PC-9 (cell line): ENCODE results near the gene FN3KRP. TPM values are rescaled to one million over a fixed set of nuclear protein-coding genes. Genes with fewer than 3 reads are reported as not detected.

Source experiments
- BruUV-seq: library from RNA; stranded (reverse); fragments of 400-500 nt; replicated peaks from 2 replicates; lab custom pipeline; 2021; lab: Mats Ljungman, UMichigan
- CTCF ChIA-PET: fragments of 300-600 bp; sonication (Branson Sonifier 250); formaldehyde crosslinking; loops from one replicate; lab custom pipeline; 2022; ENCODE audit warnings: antibody characterized with exemption; lab: Charles Lee
- POLR2A ChIA-PET: fragments of 300-600 bp; sonication (Branson Sonifier 250); formaldehyde crosslinking; loops from one replicate; lab custom pipeline; 2022; ENCODE audit warnings: antibody characterized with exemption; ENCODE audit not compliant: unreplicated experiment; lab: Charles Lee
- DNase-seq, 2 experiments: peaks; one replicate each; pipeline versions ENCODE4 v3.0.0 to v3.0.0-alpha.2; 2015 to 2022; ENCODE audit warnings: mixed read lengths in 1 of 2
- H2AFZ ChIP-seq: fragments of 200-600 bp; sonication (generic); 2 replicates; pipeline ENCODE4 v1.8.1; 2017; ENCODE audit warnings: antibody characterized with exemption
- H3F3A ChIP-seq: fragments of 200-600 bp; sonication (generic); 2 replicates; pipeline ENCODE4 v1.8.1; 2017; ENCODE audit warnings: antibody characterized with exemption, mild to moderate bottlenecking, low read depth; ENCODE audit not compliant: insufficient read depth
- H3K27ac ChIP-seq: fragments of 200-600 bp; sonication (generic); 2 replicates; pipeline ENCODE4 v1.6.1; 2016; ENCODE audit warnings: mixed run types
- H3K27me3 ChIP-seq: fragments of 200-600 bp; sonication (generic); 2 replicates; pipeline ENCODE4 v1.6.1; 2016; ENCODE audit warnings: low read depth, mixed run types; ENCODE audit not compliant: insufficient read depth
- H3K36me3 ChIP-seq: fragments of 200-600 bp; sonication (generic); 2 replicates; pipeline ENCODE4 v1.6.1; 2016; ENCODE audit warnings: low read depth, mixed run types
- H3K4me1 ChIP-seq: fragments of 200-600 bp; sonication (generic); replicated peaks from 2 replicates; pipeline ENCODE4 v1.6.1; 2016; ENCODE audit warnings: mixed run types; ENCODE audit not compliant: insufficient read depth
- H3K4me2 ChIP-seq: fragments of 200-600 bp; sonication (generic); 2 replicates; pipeline ENCODE4 v1.6.1; 2017; ENCODE audit warnings: mixed run types
- H3K4me3 ChIP-seq: fragments of 200-600 bp; sonication (generic); 2 replicates; pipeline ENCODE4 v1.6.1; 2016; ENCODE audit warnings: mixed run types
- H3K79me2 ChIP-seq: fragments of 200-600 bp; sonication (generic); 2 replicates; pipeline ENCODE4 v1.6.1; 2017; ENCODE audit warnings: low read depth, mixed run types
- H3K9me2 ChIP-seq: fragments of 200-600 bp; sonication (generic); 2 replicates; pipeline ENCODE4 v1.8.1; 2017; ENCODE audit warnings: mild to moderate bottlenecking; ENCODE audit not compliant: insufficient read depth
- H3K9me3 ChIP-seq: fragments of 200-600 bp; sonication (generic); 2 replicates; pipeline ENCODE4 v1.8.1; 2016; ENCODE audit warnings: low read depth; ENCODE audit not compliant: insufficient read depth
- H4K20me1 ChIP-seq: fragments of 200-600 bp; sonication (generic); 2 replicates; pipeline ENCODE4 v1.8.1; 2017; ENCODE audit not compliant: insufficient read depth
- CTCF ChIP-seq: fragments of 200-600 bp; sonication (generic); conservative IDR thresholded peaks from 2 replicates; pipeline ENCODE4 v1.6.1; 2017; ENCODE audit warnings: mixed run types, antibody characterized with exemption, mild to moderate bottlenecking, moderate library complexity
- EZH2 ChIP-seq: fragments of 200-600 bp; sonication (generic); IDR thresholded peaks from 2 replicates; pipeline ENCODE4 v1.8.0; 2017; ENCODE audit warnings: antibody characterized with exemption, low read depth
- intact Hi-C: fragments of 100-400 bp; cut with micrococcal nuclease; formaldehyde crosslinking; loops from one replicate; pipeline ENCODE4 v1.10.0; 2022; ENCODE audit not compliant: unreplicated experiment
- total RNA-seq: library from RNA; stranded (reverse); gene quantifications from 2 replicates; pipeline ENCODE4 v1.2.3, GENCODE V29; 2021

FN3KRP gene
- total RNA-seq, 1 experiment from 2014 or later, result 28.8 TPM

GRCh38 chr17:82668024-82668630 lies 48.4 kb upstream of the FN3KRP start:
- Histone ChIP-seq H3K9me2 (no peaks in the 10 kb centered on the region), H3K4me2 (no peak overlapping the region), H2AFZ (no peak overlapping the region), H3K27me3 (no peaks in the 10 kb centered on the region), H3K9me3 (no peaks in the 10 kb centered on the region), H3K36me3 (no peaks in the 10 kb centered on the region), H3K79me2 (no peaks in the 10 kb centered on the region), H3K27ac (no peak overlapping the region), H3K4me3 (no peak overlapping the region), H3K4me1 (no peaks in the 10 kb centered on the region), H3F3A (no peaks in the 10 kb centered on the region), H4K20me1 (no peaks in the 10 kb centered on the region)
- intact Hi-C loops, result loop anchor here (2.0 kb wide), 1 partner anchor 99 kb away; no protein-coding TSS in a partner anchor
- TF ChIP-seq CTCF (no peak), EZH2 (no peak)
- DNase-seq, result no peak
- ChIA-PET CTCF (no interaction called here), POLR2A (no interaction called here)
- BruUV-seq, result no TSS peak

- CTCF ChIA-PET, result interaction anchor here (0.6 kb wide), 3 partner anchors 21 to 100 kb away, joined by 3 to 9 read pairs (median 5); no protein-coding TSS in a partner anchor
- POLR2A ChIA-PET, result interaction anchor here (0.6 kb wide), 1 partner anchor 28 kb away, joined by 7 read pairs; no protein-coding TSS in a partner anchor
- H3K9me3 ChIP-seq, result no peaks in the 10 kb centered on the region
- no peak overlapping the region for H2AFZ ChIP-seq
- no TSS peak for BruUV-seq
- DNase-seq, result peak in 1 of 2 experiments; percentile 60
- no peaks in the 10 kb centered on the region for H3F3A ChIP-seq
- H3K4me2 ChIP-seq, result peak overlapping the region; percentile 19; the same call in 1 of the 2 replicates
- no peak for TF ChIP-seq EZH2
- TF ChIP-seq CTCF, result peak; percentile 50
- H3K4me3 ChIP-seq, result no peak overlapping the region
- H4K20me1 ChIP-seq, result no peaks in the 10 kb centered on the region
- H3K36me3 ChIP-seq, result no peaks in the 10 kb centered on the region
- no peaks in the 10 kb centered on the region for H3K9me2 ChIP-seq
- H3K79me2 ChIP-seq, result no peaks in the 10 kb centered on the region
- intact Hi-C loops, result loop anchor here (2.0 kb wide), 1 partner anchor 98 kb away; no protein-coding TSS in a partner anchor
- H3K27ac ChIP-seq, result no peak overlapping the region
- H3K4me1 ChIP-seq, result no peaks in the 10 kb centered on the region
- H3K27me3 ChIP-seq, result no peaks in the 10 kb centered on the region
These were observed 47.8 kb upstream of the FN3KRP start for GRCh38 chr17:82668631-82669099.

GRCh38 chr17:82670661-82671450 lies 45.6 kb upstream of the FN3KRP start:
- H4K20me1 ChIP-seq, result no peaks in the 10 kb centered on the region
- H2AFZ ChIP-seq, result no peak overlapping the region
- no peaks in the 10 kb centered on the region for H3K9me2 ChIP-seq
- BruUV-seq, result no TSS peak
- H3K4me1 ChIP-seq, result no peaks in the 10 kb centered on the region
- H3K36me3 ChIP-seq, result no peaks in the 10 kb centered on the region
- no peak for DNase-seq
- no peaks in the 10 kb centered on the region for H3K79me2 ChIP-seq
- CTCF ChIA-PET, result interaction anchor here (0.7 kb wide), 1 partner anchor 274 kb away, joined by 8 read pairs; no protein-coding TSS in a partner anchor
- intact Hi-C loops, result no loop called here
- no peak overlapping the region for H3K4me2 ChIP-seq
- no peak overlapping the region for H3K4me3 ChIP-seq
- H3F3A ChIP-seq, result no peaks in the 10 kb centered on the region
- no peak for TF ChIP-seq EZH2
- TF ChIP-seq CTCF, result no peak
- no peak overlapping the region for H3K27ac ChIP-seq
- no peaks in the 10 kb centered on the region for H3K9me3 ChIP-seq
- H3K27me3 ChIP-seq, result no peaks in the 10 kb centered on the region
- POLR2A ChIA-PET, result no interaction called here
